HEK293 (cell line): ENCODE data around the gene KCTD1.

Experiments used
- CTCF ChIA-PET: fragments of 350-600 bp; formaldehyde crosslinking; extraction: SDS; loops from one replicate; lab custom pipeline; 2021; ENCODE audit warnings: antibody characterized with exemption; lab: Yijun Ruan, JAX
- POLR2A ChIA-PET: fragments of 300-600 bp; formaldehyde crosslinking; extraction: SDS; loops from one replicate; lab custom pipeline; 2020; ENCODE audit warnings: antibody characterized with exemption, inconsistent platforms; lab: Yijun Ruan, JAX
- H3K27ac ChIP-seq: fragments of 200-500 bp; sonication (Bioruptor generic); 2 replicates; pipeline ENCODE4 v1.5.1; 2014; ENCODE audit warnings: low read depth, low read length, control low read depth, inconsistent platforms; ENCODE audit errors: extremely low read depth
- H3K36me3 ChIP-seq, 2 experiments: fragments of 200-500 bp in 1 of 2; sonication (Bioruptor generic) in 1 of 2; 1 replicate in 1 of 2; 2 replicates in 1 of 2; pipeline ENCODE4 v1.5.1; 2014 to 2017; ENCODE audit warnings: inconsistent platforms in 2 of 2, low read length in 2 of 2; ENCODE audit not compliant: control insufficient read depth in 2 of 2, insufficient read depth in 1 of 2
- H3K4me1 ChIP-seq: fragments of 200-500 bp; sonication (Bioruptor generic); 2 replicates; pipeline ENCODE4 v1.5.1; 2014; ENCODE audit warnings: mild to moderate bottlenecking, low read length, inconsistent platforms; ENCODE audit not compliant: control insufficient read depth, insufficient read depth
- H3K4me3 ChIP-seq: 2 replicates; pipeline ENCODE4 v1.5.1; 2011; ENCODE audit warnings: low read depth, mild to moderate bottlenecking, control low read depth, low read length, moderate library complexity
- H3K9me3 ChIP-seq: fragments of 200-500 bp; sonication (Bioruptor generic); 2 replicates; pipeline ENCODE4 v1.5.1; 2014; ENCODE audit warnings: low read depth, low read length, inconsistent platforms; ENCODE audit not compliant: control insufficient read depth, insufficient read depth
- GFI1B ChIP-seq: fragments of 450-650 bp; formaldehyde crosslinking; IDR thresholded peaks from 2 replicates; pipeline ENCODE4 v1.5.1; 2016; ENCODE audit warnings: missing biosample characterization, missing genetic modification characterization
- GLI4 ChIP-seq: fragments of 450-650 bp; formaldehyde crosslinking; IDR thresholded peaks from 2 replicates; pipeline ENCODE4 v1.5.1; 2016; ENCODE audit warnings: missing biosample characterization, missing genetic modification characterization
- GLIS1 ChIP-seq: fragments of 450-650 bp; formaldehyde crosslinking; IDR thresholded peaks from 2 replicates; pipeline ENCODE4 v1.5.1; 2016; ENCODE audit warnings: missing biosample characterization, missing genetic modification characterization
- KLF7 ChIP-seq: fragments of 450-650 bp; formaldehyde crosslinking; IDR thresholded peaks from 2 replicates; pipeline ENCODE4 v1.5.1; 2016; ENCODE audit warnings: missing biosample characterization, missing genetic modification characterization, borderline replicate concordance
- REST ChIP-seq: fragments of 450-650 bp; formaldehyde crosslinking; IDR thresholded peaks from 2 replicates; pipeline ENCODE4 v1.5.1; 2016; ENCODE audit warnings: missing biosample characterization, missing genetic modification characterization
- SCRT2 ChIP-seq: fragments of 450-650 bp; formaldehyde crosslinking; IDR thresholded peaks from 2 replicates; pipeline ENCODE4 v1.5.1; 2016; ENCODE audit warnings: missing biosample characterization, missing genetic modification characterization
- ZNF16 ChIP-seq: fragments of 450-650 bp; formaldehyde crosslinking; IDR thresholded peaks from 2 replicates; pipeline ENCODE4 v1.5.1; 2016; ENCODE audit warnings: low read depth, missing biosample characterization, missing genetic modification characterization
- ZNF175 ChIP-seq: fragments of 450-650 bp; formaldehyde crosslinking; IDR thresholded peaks from 2 replicates; pipeline ENCODE4 v1.5.1; 2016; ENCODE audit warnings: missing biosample characterization, missing genetic modification characterization
- ZNF239 ChIP-seq: fragments of 450-650 bp; formaldehyde crosslinking; IDR thresholded peaks from 2 replicates; pipeline ENCODE4 v1.5.1; 2016; ENCODE audit warnings: missing biosample characterization, missing genetic modification characterization
- ZNF280C ChIP-seq: fragments of 450-650 bp; formaldehyde crosslinking; IDR thresholded peaks from 2 replicates; pipeline ENCODE4 v1.5.1; 2016; ENCODE audit warnings: missing biosample characterization, missing genetic modification characterization
- ZNF423 ChIP-seq: fragments of 450-650 bp; formaldehyde crosslinking; IDR thresholded peaks from 2 replicates; pipeline ENCODE4 v1.5.1; 2016; ENCODE audit warnings: missing biosample characterization, missing genetic modification characterization
- ZNF548 ChIP-seq: fragments of 450-650 bp; formaldehyde crosslinking; IDR thresholded peaks from 2 replicates; pipeline ENCODE4 v1.5.1; 2016; ENCODE audit warnings: missing biosample characterization, missing genetic modification characterization
- ZNF585B ChIP-seq: fragments of 450-650 bp; formaldehyde crosslinking; IDR thresholded peaks from 2 replicates; pipeline ENCODE4 v1.5.1; 2016; ENCODE audit warnings: missing biosample characterization, missing genetic modification characterization
- ZNF639 ChIP-seq: fragments of 450-650 bp; formaldehyde crosslinking; IDR thresholded peaks from 2 replicates; pipeline ENCODE4 v1.5.1; 2016; ENCODE audit warnings: missing biosample characterization, missing genetic modification characterization
- ZNF777 ChIP-seq: fragments of 450-650 bp; formaldehyde crosslinking; IDR thresholded peaks from 2 replicates; pipeline ENCODE4 v1.5.1; 2017; ENCODE audit warnings: missing biosample characterization, missing genetic modification characterization, borderline replicate concordance

The KCTD1 gene

GRCh38 chr18:26407736-26408601 lies 140.4 kb downstream of the KCTD1 start (continued):
- TF ChIP-seq ZNF777 (tag by site-specific recombination) (no peak), ZNF175 (no peak), ZNF639 (no peak)
- TF ChIP-seq, all 188 proteins: peak for 0

GRCh38 chr18:26406854-26407517 lies 141.4 kb downstream of the KCTD1 start:
- TF ChIP-seq ZNF423 (tag by site-specific recombination), result no peak
- no peak for TF ChIP-seq ZNF548 (tag by site-specific recombination)
- no peak for TF ChIP-seq ZNF16 (tag by site-specific recombination)
- no peak for TF ChIP-seq KLF7 (tag by site-specific recombination)
- no peak for TF ChIP-seq SCRT2
- no peak for TF ChIP-seq ZNF239
- no peak for TF ChIP-seq ZNF777 (tag by site-specific recombination)
- POLR2A ChIA-PET, result interaction anchor here (0.5 kb wide), 1 partner anchor 143 kb away, joined by 4 read pairs; no protein-coding TSS in a partner anchor
- Histone ChIP-seq H3K4me1 (no peaks in the 10 kb centered on the region), H3K4me3 (no peak overlapping the region), H3K36me3 (no peaks in the 10 kb centered on the region), H3K27ac (no peak overlapping the region), H3K9me3 (no peaks in the 10 kb centered on the region)
- CTCF ChIA-PET, result interaction anchor here (0.5 to 1.3 kb wide), 9 partner anchors 21 to 242 kb away, joined by 3 to 7 read pairs (median 3); no protein-coding TSS in a partner anchor

GRCh38 chr18:26406324-26406723 lies 142.0 kb downstream of the KCTD1 start:
- Histone ChIP-seq H3K4me3 (no peak overlapping the region), H3K27ac (no peak overlapping the region), H3K36me3 (no peaks in the 10 kb centered on the region), H3K9me3 (no peaks in the 10 kb centered on the region), H3K4me1 (no peaks in the 10 kb centered on the region)
- no peak for TF ChIP-seq GFI1B
- TF ChIP-seq GLIS1, result 0 out of 2 replicates have a peak, but pooled peaks have one; percentile 10
- TF ChIP-seq GLI4, result no peak
- no peak for TF ChIP-seq REST (tag by site-specific recombination)
- no peak for TF ChIP-seq ZNF280C (tag by site-specific recombination)
- no peak for TF ChIP-seq ZNF585B (tag by site-specific recombination)
- POLR2A ChIA-PET, result interaction anchor here (1.2 kb wide), 2 partner anchors 142 to 143 kb away, joined by 4 read pairs; partner anchors contain the start of gene KCTD1
- CTCF ChIA-PET, result interaction anchor here (0.5 to 2.3 kb wide), 14 partner anchors 8 to 243 kb away, joined by 3 to 14 read pairs (median 3); no protein-coding TSS in a partner anchor
